ENCODE measurements around the gene ANKRD30A. TPM values are rescaled to one million over a fixed set of nuclear protein-coding genes. Genes with fewer than 3 reads are reported as not detected.

The ANKRD30A gene
- total and polyA plus RNA-seq, 3 donors from 2014 or later, result 1.2 to 32.1 (median 11.9) TPM

- intact Hi-C loops (cut with DNase I; ENCODE audit: low total_unique reads), result no loop called here
- no peaks in the 10 kb centered on the region for H3K4me1 ChIP-seq
- H3K27me3 ChIP-seq, result no peaks in the 10 kb centered on the region
- TF ChIP-seq POLR2A (IDR thresholded peaks at IDR 0.05), result no peak
- no peak for TF ChIP-seq CTCF (IDR thresholded peaks at IDR 0.05)
- no peaks in the 10 kb centered on the region for H3K36me3 ChIP-seq (ENCODE audit: low read depth, missing control alignments)
- no peak overlapping the region for H3K27ac ChIP-seq
- WGBS, 2 donors, result 88 to 91% methylated on average over 3 of the region's 3 CpGs
- H3K9me3 ChIP-seq, result no peaks in the 10 kb centered on the region
- no peak overlapping the region for H3K4me3 ChIP-seq
- no peak for DNase-seq
Observed at GRCh38 chr10:37206132-37206531, 80.7 kb downstream of the ANKRD30A start.

- WGBS, 2 donors, result 0 to 45% methylated on average over 1 of the region's 1 CpG
- intact Hi-C loops (cut with DNase I; ENCODE audit: low total_unique reads), result no loop called here
- TF ChIP-seq CTCF (IDR thresholded peaks at IDR 0.05), result no peak
- no peak for TF ChIP-seq POLR2A (IDR thresholded peaks at IDR 0.05)
Observed at GRCh38 chr10:37220866-37221265, 95.5 kb downstream of the ANKRD30A start.

GRCh38 chr10:37222046-37222445 is 96.6 kb downstream of the ANKRD30A start:
- Histone ChIP-seq H3K9me3 (no peaks in the 10 kb centered on the region), H3K27ac (no peak overlapping the region), H3K4me1 (no peaks in the 10 kb centered on the region), H3K27me3 (no peaks in the 10 kb centered on the region), H3K4me3 (no peak overlapping the region), H3K36me3 (ENCODE audit: low read depth, missing control alignments) (no peaks in the 10 kb centered on the region)
- 30 to 45% methylated on average over 2 of the region's 2 CpGs for WGBS, 2 donors
- DNase-seq, result no peak
- intact Hi-C loops (cut with DNase I; ENCODE audit: low total_unique reads), result no loop called here
- no peak for TF ChIP-seq POLR2A (IDR thresholded peaks at IDR 0.05)
- no peak for TF ChIP-seq CTCF (IDR thresholded peaks at IDR 0.05)

More at GRCh38 chr10:37220866-37221265, 95.5 kb downstream of the ANKRD30A start:
- DNase-seq, result no peak
- Histone ChIP-seq H3K4me3 (no peak overlapping the region), H3K27me3 (no peaks in the 10 kb centered on the region), H3K9me3 (no peaks in the 10 kb centered on the region), H3K36me3 (ENCODE audit: low read depth, missing control alignments) (no peaks in the 10 kb centered on the region), H3K4me1 (no peaks in the 10 kb centered on the region), H3K27ac (no peak overlapping the region)

GRCh38 chr10:37225163-37225562 is 99.8 kb downstream of the ANKRD30A start:
- intact Hi-C loops (cut with DNase I; ENCODE audit: low total_unique reads), result no loop called here
- Histone ChIP-seq H3K36me3 (ENCODE audit: low read depth, missing control alignments) (no peaks in the 10 kb centered on the region), H3K4me1 (no peaks in the 10 kb centered on the region), H3K9me3 (no peaks in the 10 kb centered on the region), H3K27me3 (no peaks in the 10 kb centered on the region), H3K4me3 (no peak overlapping the region), H3K27ac (no peak overlapping the region)
- no peak for DNase-seq
- no peak for TF ChIP-seq POLR2A (IDR thresholded peaks at IDR 0.05)
- no peak for TF ChIP-seq CTCF (IDR thresholded peaks at IDR 0.05)
- WGBS, 2 donors, result 82 to 90% methylated on average over 2 of the region's 2 CpGs

GRCh38 chr10:37226524-37226923 is 101.1 kb downstream of the ANKRD30A start:
- TF ChIP-seq CTCF (IDR thresholded peaks at IDR 0.05) (no peak), POLR2A (IDR thresholded peaks at IDR 0.05) (no peak)
- Histone ChIP-seq H3K36me3 (ENCODE audit: low read depth, missing control alignments) (no peaks in the 10 kb centered on the region), H3K4me1 (no peaks in the 10 kb centered on the region), H3K27ac (no peak overlapping the region), H3K4me3 (no peak overlapping the region), H3K27me3 (no peaks in the 10 kb centered on the region), H3K9me3 (no peaks in the 10 kb centered on the region)
- intact Hi-C loops (cut with DNase I; ENCODE audit: low total_unique reads), result no loop called here
- no peak for DNase-seq

Data from testis (tissue), 3 donors.